ENCODE data around the gene SCUBE1.
"Not testable (repeated sequence)": the region's sequence is repeated elsewhere in the genome, so short reads cannot be mapped to it uniquely, and the experiment has no call there.

The SCUBE1 gene

DNA sequence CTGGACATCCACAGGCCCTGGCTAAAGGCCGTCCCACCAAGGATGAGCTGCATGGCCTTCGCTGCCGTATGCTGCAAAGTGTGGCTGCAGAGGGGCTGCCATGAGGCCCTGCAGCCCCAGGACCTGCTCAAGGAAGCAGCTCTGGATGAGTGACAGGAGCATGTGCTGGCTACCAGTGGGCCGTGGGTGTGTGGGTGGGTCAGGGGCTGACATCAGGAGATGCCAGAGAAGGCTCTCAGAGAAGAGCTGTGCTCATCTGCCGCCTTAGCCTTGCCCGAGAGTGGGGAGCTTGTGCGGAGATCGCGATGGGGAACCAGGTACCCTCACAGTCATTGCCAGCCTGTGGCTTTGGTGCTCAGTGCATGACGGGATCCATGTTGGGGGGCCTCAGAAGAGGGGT, 41.3 kb downstream of the SCUBE1 start:
- DNase-seq (ENCODE audit: low spot score), result no peak

DNA sequence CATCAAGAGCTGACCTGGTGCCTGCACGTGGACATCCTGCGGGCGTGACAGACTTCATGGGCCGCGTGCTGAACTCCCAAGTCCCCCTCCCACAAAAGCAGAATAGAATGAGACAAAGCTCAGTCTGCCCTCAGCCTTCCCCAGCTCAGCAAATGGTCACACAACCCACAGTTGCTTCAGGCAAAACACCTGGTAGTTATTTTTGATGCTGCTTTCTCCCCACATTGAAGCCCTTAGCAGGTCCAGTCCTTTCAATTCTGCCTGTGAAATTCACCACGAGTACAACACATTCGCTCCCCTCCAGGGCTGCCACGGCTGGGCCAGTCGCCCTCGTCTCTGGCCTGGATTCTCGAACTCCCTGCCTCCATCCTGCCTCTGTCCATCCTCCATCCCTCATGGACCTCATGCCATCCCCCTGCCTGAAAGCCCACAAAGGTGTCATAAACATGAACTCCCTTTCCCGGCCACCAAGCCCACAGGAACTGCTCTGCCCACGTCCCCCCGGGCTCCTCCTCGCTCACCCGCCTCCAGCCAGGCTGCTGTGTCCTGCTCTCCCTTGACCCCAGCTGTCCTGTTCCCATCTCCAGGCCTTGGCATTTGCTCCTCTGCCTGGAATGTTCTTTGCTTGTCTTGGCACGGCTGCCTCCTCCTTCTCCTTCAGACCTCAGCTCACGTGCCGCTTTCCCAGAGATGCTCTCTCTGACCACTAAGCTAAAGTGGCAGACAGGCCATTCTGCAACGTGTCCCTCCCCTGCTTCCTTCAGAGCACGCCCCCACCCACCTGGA, 42.1 kb downstream of the SCUBE1 start:
- DNase-seq (ENCODE audit: low spot score), result no peak

DNA sequence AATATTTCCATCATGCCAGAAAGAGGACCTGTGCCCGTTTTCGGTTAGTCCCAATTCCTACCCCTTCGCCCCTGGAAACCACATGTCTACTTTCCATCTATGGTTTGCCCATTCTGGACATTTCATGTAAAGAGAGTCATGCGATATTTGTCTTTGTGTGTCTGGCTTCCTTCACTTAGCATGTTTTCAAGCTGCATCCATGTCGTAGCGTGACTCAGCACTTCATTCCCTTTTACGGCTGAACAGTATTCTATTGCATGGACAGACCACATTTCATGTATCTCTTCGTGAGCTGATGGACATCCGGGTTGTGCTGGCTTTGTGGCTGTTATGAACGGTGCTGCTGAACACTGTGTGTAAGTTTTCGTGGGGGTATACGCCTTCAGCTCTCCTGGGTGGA, 43.4 kb downstream of the SCUBE1 start:
- no peak for DNase-seq (ENCODE audit: low spot score)

DNA sequence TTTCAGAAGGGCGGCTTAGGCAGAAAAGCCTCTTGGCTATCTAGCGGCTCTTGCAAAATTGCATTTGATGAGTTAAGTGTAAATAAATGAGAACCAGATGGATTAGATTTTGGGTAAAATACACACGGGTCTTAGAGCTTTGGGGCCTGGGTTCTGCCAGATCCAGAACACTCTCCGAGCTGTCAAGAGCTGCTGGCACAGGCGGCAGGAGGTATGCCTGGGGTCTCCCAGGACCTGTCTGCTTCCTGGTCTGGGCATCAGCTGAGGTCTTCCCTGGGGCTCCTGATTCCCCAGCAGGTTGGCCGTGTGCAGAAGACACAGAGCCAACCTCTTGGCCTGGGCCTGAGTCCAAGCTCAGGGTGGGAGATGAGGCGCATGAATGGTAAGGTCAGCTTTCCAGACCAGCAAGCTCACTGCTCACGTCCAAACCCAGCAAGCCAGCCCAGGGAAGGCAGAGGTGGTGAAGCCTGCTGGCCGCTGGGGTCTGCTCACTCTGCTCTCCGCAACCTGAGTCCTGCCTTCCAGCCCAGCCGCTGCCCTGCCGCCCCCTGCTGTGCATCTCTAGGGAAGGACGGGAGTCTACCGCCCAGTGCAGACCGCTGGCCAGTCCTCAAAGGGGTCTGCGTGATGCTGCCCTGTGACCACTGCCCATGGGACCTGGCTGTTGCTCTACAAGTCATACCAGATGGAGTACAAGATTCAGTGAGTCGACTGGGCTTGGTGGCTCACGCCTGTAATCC, 44.9 kb downstream of the SCUBE1 start:
- no peak for DNase-seq (ENCODE audit: low spot score)

- no peak for DNase-seq (ENCODE audit: low spot score)
Measured at GRCh38 chr22:43297270-43298061, 45.7 kb downstream of the SCUBE1 start.

DNA sequence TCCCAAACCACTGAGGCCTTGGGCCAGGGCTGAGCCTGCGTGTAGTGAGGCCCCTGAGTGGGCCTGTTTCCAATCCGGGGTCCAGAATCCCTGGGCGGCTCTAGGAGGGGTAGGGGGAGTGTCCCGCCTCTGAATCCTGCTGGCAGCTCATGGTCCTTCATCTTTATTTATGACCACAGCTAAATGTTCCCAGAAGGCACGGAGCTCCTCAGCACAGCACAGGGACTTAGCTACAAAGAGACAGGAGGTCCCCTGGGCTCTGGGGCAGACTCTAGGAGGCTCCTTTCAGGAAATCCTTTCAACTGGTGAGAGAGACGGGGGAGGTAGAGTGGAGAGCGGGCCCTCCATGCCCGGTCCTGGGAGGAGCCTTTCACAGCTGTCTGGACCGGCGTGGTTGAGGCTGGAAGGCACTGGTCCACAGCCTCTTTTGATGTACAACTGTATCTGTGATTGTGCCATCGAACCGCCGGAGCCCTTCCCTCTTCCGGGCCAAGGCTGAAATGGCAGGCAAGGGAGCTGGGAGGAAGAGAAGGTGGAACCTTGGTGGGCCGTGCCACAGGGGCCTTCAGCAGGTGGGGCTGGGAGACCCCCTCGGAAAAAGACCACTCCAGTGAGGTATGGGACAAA, 46.8 kb downstream of the SCUBE1 start:
- DNase-seq (ENCODE audit: low spot score), result no peak

GRCh38 chr22:43295660-43296059, 47.5 kb downstream of the SCUBE1 start:
- DNase-seq (ENCODE audit: low spot score), result no peak

DNA sequence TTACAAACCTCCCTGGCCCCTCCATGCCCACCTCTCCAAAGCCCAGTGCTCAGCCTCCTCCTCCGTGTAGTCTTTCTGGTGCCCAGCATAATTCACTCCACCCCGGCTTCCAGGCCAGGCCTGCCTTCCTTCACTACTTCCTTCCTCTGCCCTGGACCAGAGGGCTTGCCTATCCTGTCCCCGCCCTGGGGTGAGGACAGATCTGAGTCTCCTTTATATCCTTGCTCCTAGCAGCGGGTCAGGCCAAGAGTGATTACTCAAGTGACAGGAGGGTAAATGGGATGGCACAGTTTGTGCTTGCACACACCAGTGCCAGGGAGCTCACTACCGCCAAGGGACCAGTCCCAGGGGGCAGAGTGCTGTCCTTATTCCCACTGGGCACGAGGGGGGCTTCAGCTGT, 48.0 kb downstream of the SCUBE1 start:
- no peak for DNase-seq (ENCODE audit: low spot score)

- DNase-seq (ENCODE audit: low spot score), result no peak
Measured at GRCh38 chr22:43293655-43294392, 49.3 kb downstream of the SCUBE1 start.

- no peak for DNase-seq (ENCODE audit: low spot score)
Measured at GRCh38 chr22:43293259-43293654, 49.9 kb downstream of the SCUBE1 start.

DNA sequence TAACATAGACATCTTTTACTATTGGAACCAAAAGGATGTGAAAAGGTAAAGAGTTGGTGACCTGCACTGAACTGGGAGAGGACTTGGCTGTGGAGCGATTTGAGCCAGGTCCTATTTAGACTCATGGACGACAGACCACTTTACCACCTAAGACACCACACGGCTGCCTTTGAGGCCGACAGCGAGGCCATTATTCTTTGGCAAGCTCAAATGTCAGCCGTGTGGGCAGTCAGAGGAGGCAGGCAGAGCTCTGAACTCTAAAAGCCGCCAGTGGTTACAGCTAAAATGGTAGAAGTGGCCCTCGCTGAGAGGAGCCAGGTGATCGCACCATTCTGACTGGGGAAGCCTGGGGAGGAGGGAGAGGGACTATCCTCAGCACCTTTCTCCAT, 50.5 kb downstream of the SCUBE1 start:
- no peak for DNase-seq (ENCODE audit: low spot score)

DNA sequence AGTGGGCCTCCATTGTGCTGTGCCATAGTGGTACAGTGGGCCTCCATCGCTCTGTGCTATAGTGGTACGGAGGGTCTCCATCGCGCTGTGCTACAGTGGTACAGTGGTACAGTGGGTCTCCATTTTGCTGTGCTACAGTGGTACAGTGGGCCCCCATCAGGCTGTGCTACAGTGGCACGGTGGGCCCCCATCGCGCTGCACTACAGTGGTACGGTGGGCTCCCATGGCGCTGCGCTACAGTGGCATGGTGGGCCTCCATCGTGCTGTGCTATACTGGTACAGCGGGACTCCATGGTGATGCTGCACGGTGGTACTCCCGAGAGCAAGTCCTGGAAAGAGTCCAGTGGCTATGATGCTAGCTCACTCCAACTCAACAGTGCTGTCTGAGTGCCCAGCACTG, 51.8 kb downstream of the SCUBE1 start:
- no peak for DNase-seq (ENCODE audit: low spot score)

- no peak for DNase-seq (ENCODE audit: low spot score)
Measured at GRCh38 chr22:43289976-43290721, 53.0 kb downstream of the SCUBE1 start.

- no peak for DNase-seq (ENCODE audit: low spot score)
Measured at GRCh38 chr22:43289531-43289963, 53.6 kb downstream of the SCUBE1 start.

GRCh38 chr22:43288807-43289420, 54.3 kb downstream of the SCUBE1 start:
- no peak for DNase-seq (ENCODE audit: low spot score)

GRCh38 chr22:43288378-43288777, 54.8 kb downstream of the SCUBE1 start:
- DNase-seq (ENCODE audit: low spot score), result no peak

DNA sequence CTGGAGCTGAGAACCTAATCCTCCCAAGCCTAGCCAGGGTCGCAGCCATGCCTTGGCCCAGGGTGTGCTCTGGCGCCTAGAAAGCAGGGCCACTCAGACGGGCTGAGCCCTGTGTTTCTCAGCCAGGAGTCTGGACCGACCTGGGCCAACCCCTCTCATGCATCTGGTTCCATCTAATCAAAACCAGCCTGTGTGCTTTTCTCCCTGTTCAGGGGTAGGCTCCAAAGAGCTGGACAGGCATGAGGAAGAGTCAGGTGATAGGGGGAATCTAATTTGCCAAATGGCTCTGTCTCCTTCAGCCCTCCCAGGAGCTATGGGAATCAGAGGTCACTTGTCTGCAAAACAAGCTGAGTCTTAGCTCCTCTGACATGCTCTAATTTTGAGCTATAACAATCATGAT, 55.7 kb downstream of the SCUBE1 start:
- DNase-seq (ENCODE audit: low spot score), result no peak

- no peak for DNase-seq (ENCODE audit: low spot score)
Measured at GRCh38 chr22:43281394-43281793, 61.8 kb downstream of the SCUBE1 start.

- DNase-seq (ENCODE audit: low spot score), result not testable (repeated sequence)
Measured at GRCh38 chr22:43280523-43280886, 62.7 kb downstream of the SCUBE1 start.

- no peak for DNase-seq (ENCODE audit: low spot score)
Measured at GRCh38 chr22:43279867-43280522, 63.2 kb downstream of the SCUBE1 start.

Measured in germinal center (tissue), 1 donor.